GM18505 (cell line): ENCODE data around the gene OR9Q1.

ENCODE experiments used
- ATAC-seq: cut with Tn5 transposase; IDR thresholded peaks from one replicate; pipeline ENCODE4 v1.9.1; 2021; ENCODE audit not compliant: unreplicated experiment
- POLR2A ChIP-seq: IDR thresholded peaks from 4 replicates; pipeline ENCODE4 v1.6.1; 2011; ENCODE audit warnings: borderline replicate concordance; ENCODE audit not compliant: insufficient read depth, insufficient read length; ENCODE audit errors: extremely low read depth

The OR9Q1 gene

DNA sequence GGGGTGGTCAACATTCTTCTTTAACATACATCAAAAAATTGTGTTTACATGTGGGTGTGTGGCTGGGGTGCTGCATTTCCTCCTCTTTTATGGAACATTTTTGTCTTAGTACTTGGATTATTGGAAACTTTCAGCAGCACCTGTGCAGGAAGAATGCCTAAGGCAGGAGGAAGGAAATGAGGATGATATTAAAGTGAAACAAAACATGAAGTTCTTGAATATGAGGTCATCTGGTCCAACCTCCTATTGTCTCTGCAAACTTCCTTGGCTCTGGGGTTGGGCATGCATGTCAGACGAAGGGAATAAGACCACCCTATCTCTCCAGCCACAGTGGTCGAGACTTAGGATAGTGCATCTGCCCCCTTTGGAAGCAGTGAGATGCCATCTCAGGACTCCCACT is 20.6 kb upstream of the OR9Q1 start:
- no peak for TF ChIP-seq POLR2A
- no peak for ATAC-seq

DNA sequence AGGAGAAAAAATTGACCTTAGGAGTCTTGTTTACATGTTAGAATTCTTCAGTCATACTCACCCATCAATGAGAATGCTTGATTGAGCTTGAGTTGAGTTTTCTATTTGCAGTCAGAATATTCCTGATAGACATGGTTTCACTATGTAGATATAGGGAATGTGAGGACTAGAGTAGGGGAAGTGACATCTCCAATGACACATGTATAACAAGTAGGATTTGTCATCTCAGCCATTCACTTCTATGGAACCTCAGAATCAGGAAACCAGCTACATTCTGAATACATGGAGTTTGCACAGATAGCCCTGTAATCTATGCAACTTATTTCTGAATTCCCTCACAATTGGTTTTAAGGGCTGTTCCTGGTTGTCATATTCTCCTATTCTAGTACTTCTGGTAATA is 20.1 kb upstream of the OR9Q1 start:
- ATAC-seq, result no peak
- no peak for TF ChIP-seq POLR2A

DNA sequence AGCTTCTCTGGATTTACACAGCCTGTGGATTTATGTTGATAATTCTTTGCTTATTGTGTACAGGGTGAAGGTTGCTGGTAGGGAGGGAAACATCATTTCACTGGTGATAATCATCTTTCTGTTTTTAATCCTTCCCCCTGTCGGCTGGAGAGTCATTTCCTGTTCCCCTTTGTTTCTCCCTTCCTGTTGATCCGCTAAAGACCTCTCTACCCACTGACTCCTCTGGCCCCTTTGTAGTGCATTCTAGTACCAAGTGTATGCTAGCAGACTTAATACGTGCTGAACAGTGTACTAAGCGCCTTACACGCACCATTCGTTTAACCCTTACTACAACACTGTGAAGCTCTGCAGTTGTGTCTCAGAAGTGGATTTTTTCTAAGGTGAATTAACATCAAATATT is 19.0 kb upstream of the OR9Q1 start:
- no peak for ATAC-seq
- TF ChIP-seq POLR2A, result no peak

DNA sequence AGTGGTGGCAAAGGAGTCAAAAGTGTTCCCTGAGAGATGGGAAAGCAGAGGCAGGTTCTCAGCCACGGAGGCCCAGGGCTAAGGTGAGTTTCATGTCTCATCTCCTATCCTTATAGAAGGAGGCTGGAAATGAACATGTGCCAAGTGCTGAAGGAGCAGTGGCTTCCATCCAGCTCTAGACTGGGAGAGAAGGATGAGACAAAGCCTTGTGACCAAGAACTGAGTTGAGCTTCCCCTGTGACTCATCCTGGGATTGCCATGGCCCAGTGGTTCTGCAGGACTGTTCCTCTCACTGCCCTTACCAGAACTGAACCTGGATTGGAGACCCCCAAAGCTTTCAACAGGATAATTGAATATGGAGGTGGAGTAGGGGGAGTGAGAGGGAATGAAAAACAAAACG is 16.7 kb upstream of the OR9Q1 start:
- no peak for TF ChIP-seq POLR2A
- ATAC-seq, result no peak

DNA sequence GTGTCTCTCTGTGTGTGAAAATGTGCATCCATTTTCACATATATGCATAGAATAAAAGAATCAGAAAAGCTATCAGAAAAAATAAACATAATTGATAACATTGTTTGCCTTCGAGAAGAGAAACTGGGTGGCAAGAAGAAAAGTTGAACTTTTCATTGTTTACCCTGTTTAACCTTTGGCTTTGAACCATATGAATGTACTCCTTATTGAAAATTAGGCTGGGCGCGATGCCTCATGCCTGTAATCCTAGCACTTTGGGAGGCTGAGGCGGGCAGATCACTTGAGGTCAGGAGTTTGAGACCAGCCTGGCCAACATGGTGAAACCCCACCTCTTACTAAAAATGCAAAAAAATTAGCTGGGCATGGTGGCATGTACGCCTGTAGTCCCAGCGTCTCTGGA is 11.9 kb upstream of the OR9Q1 start:
- ATAC-seq, result no peak
- TF ChIP-seq POLR2A, result no peak

DNA sequence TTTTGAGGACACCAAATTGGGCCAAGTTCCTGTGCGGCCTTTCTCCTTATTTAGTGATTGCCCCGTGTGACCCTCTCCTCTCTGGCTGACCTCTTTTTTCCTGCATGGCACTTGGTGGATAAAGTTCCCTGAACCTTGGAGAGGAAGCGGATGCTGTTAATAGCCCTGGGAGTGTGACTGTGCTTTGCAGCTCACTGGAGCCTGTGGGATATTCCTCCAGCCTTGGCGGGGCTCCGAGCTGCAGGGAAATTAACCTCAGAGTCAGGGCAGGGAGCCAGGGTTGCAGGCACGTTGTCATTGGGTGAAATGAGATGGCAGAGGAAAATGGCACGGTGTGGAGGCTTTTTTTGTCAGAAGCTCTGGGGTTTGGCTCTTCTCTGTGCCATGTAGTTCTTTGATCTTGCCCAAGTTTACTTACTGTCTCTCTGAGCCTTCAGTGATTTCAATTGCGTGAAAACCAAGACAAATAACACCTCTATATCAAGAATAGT is 965 bp downstream of the OR9Q1 start:
- ATAC-seq, result no peak
- no peak for TF ChIP-seq POLR2A

DNA sequence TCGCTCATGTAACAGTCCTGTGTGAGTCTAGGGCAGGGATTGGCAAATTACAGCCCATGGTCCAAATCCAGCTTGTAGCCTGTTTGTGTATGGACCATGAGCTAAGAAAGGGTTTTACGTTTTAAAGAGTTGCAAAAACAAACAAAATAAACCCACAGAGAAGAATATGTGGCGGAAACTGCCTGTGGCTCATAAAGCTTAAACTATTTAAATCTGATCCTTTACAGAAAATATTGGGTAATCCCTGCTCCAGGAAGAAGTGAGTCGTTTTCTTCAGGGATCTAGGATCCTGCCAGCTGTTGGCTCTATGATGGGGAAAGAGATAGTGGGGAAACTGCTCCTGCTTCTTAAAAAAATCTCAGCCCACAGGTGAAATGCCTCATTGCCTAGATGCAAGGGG is 3.7 kb downstream of the OR9Q1 start:
- ATAC-seq, result no peak

DNA sequence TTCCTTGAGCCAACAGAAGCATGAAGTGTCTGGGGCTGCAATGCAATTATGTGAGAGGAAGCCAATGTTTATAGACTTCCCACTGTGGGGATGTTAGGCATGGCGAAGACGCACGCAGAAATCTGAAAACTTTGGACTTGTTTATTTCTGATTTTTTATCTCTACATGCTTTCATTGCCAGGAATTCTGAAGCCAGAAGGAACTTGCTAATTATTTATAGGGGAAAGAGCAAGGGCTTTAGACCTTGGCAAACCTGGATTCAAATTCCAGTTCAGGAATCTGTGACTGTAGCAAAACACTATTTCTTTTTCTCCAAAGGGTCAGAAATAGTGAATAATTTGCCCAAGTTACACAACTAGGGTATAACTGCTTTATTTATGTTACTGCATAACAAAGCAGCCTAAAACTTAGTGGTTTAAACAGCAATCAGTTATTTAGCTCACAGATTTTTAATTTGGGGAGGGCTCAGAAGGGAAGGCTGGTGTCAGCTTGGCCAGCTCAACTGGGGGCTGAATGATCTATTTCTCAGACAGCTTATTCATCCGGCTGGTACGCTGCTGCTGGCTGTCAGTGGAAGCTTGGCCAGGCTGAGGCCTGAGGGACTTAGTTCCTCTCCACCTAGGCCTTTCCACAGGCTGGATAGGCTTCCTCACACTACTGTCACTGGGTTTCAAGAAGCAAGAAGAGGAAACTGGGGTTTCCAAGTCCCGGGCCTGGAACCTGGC is 5.2 kb downstream of the OR9Q1 start:
- ATAC-seq, result no peak
- no peak for TF ChIP-seq POLR2A

More for the DNA sequence above, 3.7 kb downstream of the OR9Q1 start:
- no peak for TF ChIP-seq POLR2A

DNA sequence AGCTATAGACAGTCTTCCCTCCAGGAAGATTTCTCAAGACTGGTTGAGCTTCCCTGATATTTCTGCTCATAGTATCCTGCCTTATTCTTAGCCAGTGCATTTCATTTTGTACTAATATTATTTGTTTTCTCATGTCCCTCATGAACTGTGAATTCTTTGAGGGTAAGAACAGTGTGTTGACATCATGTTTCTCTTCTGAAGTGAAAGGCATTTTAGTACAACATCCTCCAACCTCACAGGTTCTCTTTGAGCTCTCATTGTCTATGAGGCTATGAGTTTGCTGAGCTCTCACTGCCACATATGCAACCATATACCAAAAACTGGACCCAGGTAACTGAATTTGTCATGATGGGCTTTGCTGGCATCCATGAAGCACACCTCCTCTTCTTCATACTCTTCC is 7.0 kb downstream of the OR9Q1 start, which contains the start of gene OR6Q1:
Gene OR6Q1 (plus strand): TSS at position 301 of the 400 bp plus-strand sequence. CDS start 0 bp downstream, at position 301.
- ATAC-seq, result no peak
- no peak for TF ChIP-seq POLR2A

DNA sequence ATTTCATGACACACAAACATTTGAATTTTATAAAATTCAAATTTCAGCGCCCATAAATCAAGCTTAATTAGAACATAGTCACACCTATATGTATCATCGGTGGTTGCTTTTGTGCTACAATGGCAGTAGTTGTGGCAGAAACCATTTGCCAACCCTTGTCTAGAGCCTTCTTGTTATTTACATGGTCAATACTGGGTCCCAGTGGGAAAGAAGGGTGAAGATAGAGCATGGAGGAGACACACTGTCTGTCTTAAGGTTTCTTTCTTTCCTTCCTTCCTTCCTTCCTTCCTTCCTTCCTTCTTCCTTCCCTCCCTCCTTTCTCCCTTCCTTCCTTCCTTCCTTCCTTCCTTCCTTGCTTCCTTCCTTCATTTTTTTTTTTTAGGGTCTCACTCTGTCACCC is 10.8 kb downstream of the OR9Q1 start:
- TF ChIP-seq POLR2A, result no peak
- ATAC-seq, result no peak

DNA sequence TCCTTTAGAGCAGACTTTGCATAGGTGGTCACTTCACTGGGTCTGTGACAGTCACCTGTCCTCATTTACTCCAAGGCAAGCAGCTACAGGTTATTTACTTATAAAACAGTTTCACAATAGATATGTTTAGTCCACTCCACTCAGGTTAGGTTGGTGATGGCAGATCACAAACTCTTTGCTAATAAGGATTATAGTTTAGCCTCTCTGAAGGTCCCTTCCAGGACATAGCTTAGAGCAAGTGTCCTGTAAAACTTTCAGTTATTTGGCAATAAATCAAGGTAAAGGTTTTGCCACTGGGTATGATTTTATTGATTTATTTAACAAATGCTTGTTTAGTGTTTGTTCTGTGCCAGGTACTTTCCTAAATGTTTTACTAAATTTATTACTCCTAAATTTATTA is 15.9 kb downstream of the OR9Q1 start:
- no peak for ATAC-seq
- TF ChIP-seq POLR2A, result no peak

DNA sequence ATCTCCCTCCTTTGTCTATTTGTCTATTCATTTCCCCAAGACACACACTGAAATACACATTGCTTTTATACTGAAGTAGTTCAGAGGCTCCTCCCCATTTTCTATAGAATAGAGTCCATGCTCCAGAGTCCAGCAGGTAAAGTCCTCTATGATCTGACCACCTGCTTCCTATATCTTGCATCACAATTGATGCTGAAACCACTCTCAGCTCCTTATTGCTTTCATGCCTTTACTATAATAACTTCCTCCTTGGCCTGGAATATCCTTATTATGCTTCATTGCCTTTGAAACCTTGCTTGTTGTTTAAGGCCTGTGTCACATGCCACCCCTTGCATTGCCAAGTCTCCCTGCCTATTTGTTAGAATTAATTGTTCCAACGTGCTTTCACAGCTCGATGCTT is 19.7 kb downstream of the OR9Q1 start:
- ATAC-seq, result no peak
- no peak for TF ChIP-seq POLR2A

DNA sequence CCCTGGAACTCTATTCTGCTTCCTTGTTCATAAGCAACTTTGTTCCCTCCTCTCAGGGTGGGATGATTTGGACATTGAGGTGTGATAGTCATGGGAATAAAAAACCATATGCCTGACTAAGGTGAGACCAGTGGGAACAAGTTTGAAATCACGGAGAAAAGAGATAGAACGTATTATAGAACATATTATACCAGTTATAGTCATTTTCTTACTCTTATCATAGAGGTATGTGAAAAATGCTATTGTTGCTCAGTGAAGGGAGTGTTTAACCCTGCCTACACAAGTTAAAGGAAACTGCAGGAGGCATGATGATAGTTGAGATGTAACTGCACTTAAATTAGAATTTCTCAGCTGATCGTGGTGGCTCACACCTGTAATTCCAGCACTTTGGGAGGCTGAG is 22.6 kb downstream of the OR9Q1 start:
- TF ChIP-seq POLR2A, result no peak

DNA sequence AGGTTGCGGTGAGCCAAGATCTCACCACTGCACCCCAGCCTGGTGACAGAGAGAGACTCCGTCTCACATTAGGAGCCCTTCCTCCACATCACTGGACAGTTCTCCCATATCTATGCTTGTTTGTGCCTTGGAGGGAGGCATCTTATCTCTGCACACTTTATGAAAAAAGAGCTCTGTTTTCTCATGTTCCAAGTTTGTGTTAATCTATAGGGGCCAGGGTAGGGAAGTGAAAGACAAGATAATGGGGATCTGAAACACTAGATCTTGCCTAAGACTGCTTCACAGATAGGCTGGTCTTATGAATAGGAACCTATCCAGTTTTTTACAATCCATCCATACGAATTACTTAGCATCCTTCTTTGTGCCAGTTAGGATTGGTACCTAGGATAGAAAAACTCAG is 24.1 kb downstream of the OR9Q1 start:
- TF ChIP-seq POLR2A, result no peak
- no peak for ATAC-seq

More for the DNA sequence above, 22.6 kb downstream of the OR9Q1 start:
- no peak for ATAC-seq
